Stimulated activated CD4-positive, alpha-beta T cell treated with anti-CD3 and anti-CD28 coated beads, TNF-alpha, amount 100 ng/mL, for 1 hour (primary cell): ENCODE results near the gene HSPA12A.

Source experiments
- DNase-seq, 3 donors: peaks; one replicate each; pipeline ENCODE4 v3.0.0-alpha.2; 2020; ENCODE audit warnings: low read depth in 3 of 3, low spot score in 1 of 3

The HSPA12A gene

GRCh38 chr10:116694243-116694926 is 48.0 kb downstream of the HSPA12A start:
- DNase-seq: no peak

- DNase-seq: no peak
These were observed 50.1 kb downstream of the HSPA12A start for GRCh38 chr10:116692225-116692624.

- no peak for DNase-seq
These were observed 50.7 kb downstream of the HSPA12A start for GRCh38 chr10:116691635-116692034.

- DNase-seq: no peak
These were observed 51.7 kb downstream of the HSPA12A start for GRCh38 chr10:116690356-116691322.

GRCh38 chr10:116689744-116690143 is 52.6 kb downstream of the HSPA12A start:
- DNase-seq: no peak

GRCh38 chr10:116688741-116689495 is 53.4 kb downstream of the HSPA12A start:
- DNase-seq: no peak

GRCh38 chr10:116688241-116688711 is 54.1 kb downstream of the HSPA12A start:
- no peak for DNase-seq

GRCh38 chr10:116687633-116688032 is 54.7 kb downstream of the HSPA12A start:
- DNase-seq: no peak

- no peak for DNase-seq
These were observed 55.7 kb downstream of the HSPA12A start for GRCh38 chr10:116686632-116687031.

GRCh38 chr10:116685807-116686206 is 56.6 kb downstream of the HSPA12A start:
- no peak for DNase-seq

- DNase-seq: no peak
These were observed 57.6 kb downstream of the HSPA12A start for GRCh38 chr10:116684781-116685180.

GRCh38 chr10:116683821-116684220 is 58.5 kb downstream of the HSPA12A start:
- DNase-seq: no peak

- DNase-seq: no peak
These were observed 59.2 kb downstream of the HSPA12A start for GRCh38 chr10:116683166-116683565.

GRCh38 chr10:116679351-116679750 is 63.0 kb downstream of the HSPA12A start:
- no peak for DNase-seq

GRCh38 chr10:116676633-116677032 is 65.7 kb downstream of the HSPA12A start:
- DNase-seq: no peak

GRCh38 chr10:116676118-116676517 is 66.2 kb downstream of the HSPA12A start:
- no peak for DNase-seq

- no peak for DNase-seq
These were observed 67.4 kb downstream of the HSPA12A start for GRCh38 chr10:116674901-116675423.

- no peak for DNase-seq
These were observed 68.5 kb downstream of the HSPA12A start for GRCh38 chr10:116673866-116674265.

GRCh38 chr10:116672891-116673290 is 69.5 kb downstream of the HSPA12A start:
- no peak for DNase-seq

- no peak for DNase-seq
These were observed 71.0 kb downstream of the HSPA12A start for GRCh38 chr10:116671274-116671926.

- DNase-seq: no peak
These were observed 71.7 kb downstream of the HSPA12A start for GRCh38 chr10:116670706-116671105.
